Measurements from ENCODE around the gene CPXM1. TPM values are rescaled to one million over a fixed set of nuclear protein-coding genes. Genes with fewer than 3 reads are reported as not detected.
"Not testable (repeated sequence)": the region's sequence is repeated elsewhere in the genome, so short reads cannot be mapped to it uniquely, and the experiment has no call there.

CPXM1 gene
- total RNA-seq, 2 experiments from 2014 or later: 1.6 to 1.7 TPM

DNA sequence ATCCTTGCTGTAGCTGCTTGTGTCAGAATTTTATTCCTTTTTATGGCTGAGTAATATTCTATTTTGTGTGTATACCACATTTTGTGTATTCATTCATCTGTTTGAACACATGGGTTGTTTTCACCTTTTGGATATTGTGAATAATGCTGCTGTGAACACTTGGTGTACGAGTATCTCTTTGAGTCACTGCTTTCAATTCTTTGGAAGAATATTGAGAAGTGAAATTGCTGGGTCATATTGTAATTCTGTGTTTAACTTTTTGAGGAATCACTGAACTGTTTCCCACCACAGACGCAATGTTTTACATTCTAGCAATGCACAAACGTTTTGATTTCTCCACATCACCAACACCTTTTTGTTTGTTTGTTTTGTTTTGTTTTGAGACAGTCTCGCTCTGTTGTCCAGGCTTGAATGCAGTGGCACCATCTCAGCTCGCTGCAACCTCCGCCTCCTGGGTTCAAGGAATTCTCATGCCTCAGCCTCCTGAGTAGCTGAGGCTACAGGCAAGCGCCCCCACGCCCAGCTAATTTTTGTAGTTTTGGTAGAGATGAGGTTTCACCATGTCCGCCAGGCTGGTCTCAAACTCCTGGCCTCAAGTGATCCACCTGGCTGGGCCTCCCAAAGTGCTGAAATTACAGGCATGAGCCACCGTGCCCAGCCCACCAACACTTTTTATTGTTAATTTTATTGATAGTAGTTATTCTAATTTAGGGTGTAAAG is 21.7 kb downstream of the CPXM1 start:
- CTCF ChIA-PET: no interaction called here
- POLR2A ChIA-PET: no interaction called here

GRCh38 chr20:2775139-2775538 is 25.3 kb downstream of the CPXM1 start:
- ChIA-PET CTCF (no interaction called here), POLR2A (no interaction called here)

DNA sequence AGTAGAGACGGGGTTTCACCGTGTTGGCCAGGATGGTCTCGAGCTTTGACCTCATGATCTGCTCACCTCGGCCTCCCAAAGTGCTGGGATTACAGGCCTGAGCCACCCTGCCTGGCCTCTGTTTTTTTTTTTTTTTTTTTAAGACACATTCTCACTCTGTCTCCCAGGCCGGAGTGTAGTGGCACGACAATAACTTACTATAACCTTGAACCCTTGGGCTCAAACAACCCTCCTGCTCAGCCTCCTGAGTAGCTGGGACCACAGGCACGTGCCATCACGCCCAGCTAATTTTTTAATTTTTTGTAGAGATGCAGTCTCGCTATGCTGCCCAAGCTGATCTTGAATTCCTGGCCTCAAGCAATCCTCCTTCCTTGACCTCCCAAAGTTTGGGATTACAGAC is 26.6 kb downstream of the CPXM1 start:
- POLR2A ChIA-PET: interaction anchor here (0.7 kb wide), 1 partner anchor 24 kb away, joined by 6 read pairs; no protein-coding TSS in a partner anchor
- CTCF ChIA-PET: interaction anchor here (0.6 kb wide), 1 partner anchor 27 kb away, joined by 5 read pairs; the partner anchor contains the start of gene CPXM1

- ChIA-PET CTCF (no interaction called here), POLR2A (no interaction called here)
Observed at GRCh38 chr20:2771631-2772080, 28.8 kb downstream of the CPXM1 start.

GRCh38 chr20:2770091-2770490 is 30.3 kb downstream of the CPXM1 start:
- CTCF ChIA-PET: not testable (repeated sequence)

GRCh38 chr20:2768632-2769015 is 31.8 kb downstream of the CPXM1 start:
- ChIA-PET POLR2A (no interaction called here), CTCF (no interaction called here)

More at GRCh38 chr20:2770091-2770490, 30.3 kb downstream of the CPXM1 start:
- POLR2A ChIA-PET: not testable (repeated sequence)

- CTCF ChIA-PET: no interaction called here
- POLR2A ChIA-PET: no interaction called here
Observed at GRCh38 chr20:2767768-2768631, 32.4 kb downstream of the CPXM1 start.

DNA sequence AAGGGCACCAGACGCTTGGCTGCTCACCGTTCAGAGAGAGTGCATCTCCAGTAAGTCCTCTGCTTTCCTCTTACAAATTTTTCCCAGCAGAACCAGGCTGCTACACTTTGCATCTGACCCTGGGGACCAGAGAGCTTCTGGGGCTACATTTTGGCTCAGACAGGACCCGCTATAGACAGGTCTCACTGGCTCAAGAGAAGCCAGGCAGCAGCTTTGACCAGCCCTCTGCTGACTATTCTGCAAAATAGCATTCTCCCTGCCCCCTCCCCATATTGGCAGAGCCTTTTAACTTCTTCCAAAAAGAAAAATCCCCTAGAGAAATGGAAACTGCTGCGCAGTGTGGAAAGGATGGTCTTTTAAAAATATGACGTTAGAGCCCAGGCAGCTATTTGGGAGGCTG is 37.2 kb downstream of the CPXM1 start:
- ChIA-PET CTCF (interaction anchor here (1.8 kb wide), 1 partner anchor 19 kb away, joined by 5 read pairs; no protein-coding TSS in a partner anchor), POLR2A (no interaction called here)

DNA sequence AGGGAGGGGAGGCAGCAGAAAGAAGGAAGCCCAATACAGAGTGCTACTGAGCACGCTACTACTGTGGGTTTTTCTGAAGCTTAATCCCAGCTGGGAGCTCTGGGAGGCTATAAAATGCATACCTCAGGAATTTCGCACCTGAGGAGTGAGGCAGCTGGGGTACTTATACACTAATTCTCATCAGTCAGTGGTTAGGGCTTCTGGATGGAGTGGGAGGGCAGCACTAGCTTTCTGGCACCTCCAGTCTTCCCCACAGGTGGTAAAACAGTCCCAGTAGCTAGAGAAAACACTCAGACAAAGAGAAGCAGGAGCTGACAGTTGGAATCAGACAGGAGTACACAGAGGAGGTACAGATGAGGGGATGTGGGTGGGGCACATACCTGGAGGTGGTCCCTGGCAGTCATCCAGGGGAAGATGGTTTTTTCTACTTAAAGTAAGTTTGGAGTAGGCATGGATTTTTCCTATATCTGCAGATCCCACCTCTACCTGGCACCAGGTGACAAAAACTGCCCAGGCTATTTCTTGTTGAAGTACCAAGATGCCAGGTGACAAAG is 37.8 kb downstream of the CPXM1 start:
- ChIA-PET CTCF (interaction anchor here (1.8 kb wide), 1 partner anchor 19 kb away, joined by 5 read pairs; no protein-coding TSS in a partner anchor), POLR2A (no interaction called here)

GRCh38 chr20:2761885-2762284 is 38.5 kb downstream of the CPXM1 start:
- ChIA-PET CTCF (interaction anchor here (1.2 kb wide), 1 partner anchor 9 kb away, joined by 4 read pairs; no protein-coding TSS in a partner anchor), POLR2A (no interaction called here)

- CTCF ChIA-PET: interaction anchor here (0.6 to 1.2 kb wide), 2 partner anchors 8 to 950 kb away, joined by 3 to 4 read pairs; no protein-coding TSS in a partner anchor
- POLR2A ChIA-PET: no interaction called here
Observed at GRCh38 chr20:2760952-2761305, 39.5 kb downstream of the CPXM1 start.

DNA sequence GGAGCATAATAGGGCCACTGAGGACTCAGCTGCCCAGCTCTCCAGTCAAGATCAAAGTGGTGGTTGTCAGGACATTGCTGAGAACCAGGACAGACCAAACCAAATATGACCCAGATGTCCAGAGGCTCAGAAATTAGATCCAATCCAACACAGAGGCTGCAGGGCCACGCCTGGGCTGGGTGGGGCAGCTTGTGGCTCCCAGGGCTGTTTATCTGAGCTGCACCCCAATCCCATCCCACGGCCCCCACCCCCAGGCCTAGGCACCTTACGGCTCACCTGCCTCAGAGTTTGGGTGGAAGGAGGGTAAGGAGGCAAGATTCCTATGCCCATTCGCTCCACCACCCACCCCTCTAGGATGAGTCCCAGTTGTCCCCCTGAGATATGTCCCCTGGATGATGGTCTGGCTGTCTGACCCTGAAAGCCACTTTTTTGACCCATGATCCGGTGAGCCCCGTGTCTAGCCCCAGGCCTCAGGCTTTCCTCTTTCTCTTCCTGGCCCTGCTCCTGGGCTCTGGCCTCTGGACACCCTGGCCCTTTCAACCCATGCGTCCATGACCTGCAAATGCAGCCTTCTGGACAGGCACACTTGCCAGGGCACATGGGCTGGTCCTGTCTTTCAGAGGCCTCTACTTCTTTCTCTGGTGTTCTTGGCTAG is 40.0 kb downstream of the CPXM1 start:
- ChIA-PET CTCF (interaction anchor here (0.5 to 1.1 kb wide), 3 partner anchors 17 to 395 kb away, joined by 3 read pairs; no protein-coding TSS in a partner anchor), POLR2A (no interaction called here)

DNA sequence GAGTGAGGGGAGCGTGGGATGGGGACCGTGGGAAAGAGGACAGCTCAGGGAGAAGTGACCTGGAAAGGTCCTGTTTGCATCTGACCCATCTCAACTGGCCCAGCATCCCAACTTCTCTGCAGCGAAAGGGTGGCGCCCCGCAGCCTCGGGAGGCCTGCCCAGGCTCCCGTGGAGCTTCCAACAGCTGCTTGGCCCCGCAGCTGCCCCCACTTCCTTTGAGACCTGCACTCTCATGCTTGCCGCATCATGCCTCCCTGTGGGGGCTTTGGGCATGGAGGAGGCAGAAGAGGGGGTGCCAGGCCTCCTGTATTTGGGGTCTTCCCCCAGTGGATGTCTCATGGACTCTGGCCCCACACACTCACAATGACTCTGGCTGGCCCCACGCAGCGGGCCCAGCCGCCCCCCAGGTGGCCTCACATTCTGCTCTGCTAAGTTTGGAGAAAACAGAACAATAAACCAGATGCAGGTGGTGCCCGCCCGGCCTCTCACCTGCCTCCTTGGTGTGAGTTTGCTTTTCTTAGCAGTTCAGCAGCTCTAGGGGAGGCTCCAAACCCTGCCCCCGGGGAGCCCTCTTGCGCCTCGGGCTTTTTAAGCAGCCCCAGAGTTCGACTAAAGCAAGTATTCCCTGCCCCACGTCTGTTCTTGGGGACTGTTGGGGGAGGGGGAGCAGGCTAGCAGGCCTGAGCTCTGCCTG is 40.7 kb downstream of the CPXM1 start:
- ChIA-PET POLR2A (no interaction called here), CTCF (interaction anchor here (0.5 to 1.1 kb wide), 3 partner anchors 18 to 396 kb away, joined by 3 read pairs; no protein-coding TSS in a partner anchor)

GRCh38 chr20:2759143-2759542 is 41.3 kb downstream of the CPXM1 start:
- POLR2A ChIA-PET: no interaction called here
- CTCF ChIA-PET: interaction anchor here (1.1 kb wide), 1 partner anchor 34 kb away, joined by 3 read pairs; no protein-coding TSS in a partner anchor

GRCh38 chr20:2757969-2758368 is 42.5 kb downstream of the CPXM1 start:
- POLR2A ChIA-PET: no interaction called here
- CTCF ChIA-PET: no interaction called here

DNA sequence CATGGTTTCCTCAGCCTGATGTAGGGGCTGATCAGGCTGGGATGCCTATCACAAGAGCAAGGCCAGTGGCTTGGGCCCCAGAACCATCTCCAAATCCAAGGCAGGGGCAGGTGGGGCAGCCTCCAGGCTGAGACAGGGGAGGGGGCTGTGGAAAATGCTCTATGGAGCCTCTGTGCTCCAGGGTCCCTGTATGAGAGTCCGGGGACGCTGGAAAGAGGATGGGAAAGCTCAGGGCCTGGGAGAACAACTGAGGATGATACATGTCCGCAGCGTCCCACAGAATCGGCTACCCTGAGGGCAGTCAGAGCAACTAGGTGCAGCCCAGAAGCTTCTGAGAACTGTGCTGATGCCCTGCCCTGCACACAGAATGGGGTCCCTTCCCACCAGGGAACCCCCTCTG is 43.4 kb downstream of the CPXM1 start:
- CTCF ChIA-PET: no interaction called here
- POLR2A ChIA-PET: no interaction called here

DNA sequence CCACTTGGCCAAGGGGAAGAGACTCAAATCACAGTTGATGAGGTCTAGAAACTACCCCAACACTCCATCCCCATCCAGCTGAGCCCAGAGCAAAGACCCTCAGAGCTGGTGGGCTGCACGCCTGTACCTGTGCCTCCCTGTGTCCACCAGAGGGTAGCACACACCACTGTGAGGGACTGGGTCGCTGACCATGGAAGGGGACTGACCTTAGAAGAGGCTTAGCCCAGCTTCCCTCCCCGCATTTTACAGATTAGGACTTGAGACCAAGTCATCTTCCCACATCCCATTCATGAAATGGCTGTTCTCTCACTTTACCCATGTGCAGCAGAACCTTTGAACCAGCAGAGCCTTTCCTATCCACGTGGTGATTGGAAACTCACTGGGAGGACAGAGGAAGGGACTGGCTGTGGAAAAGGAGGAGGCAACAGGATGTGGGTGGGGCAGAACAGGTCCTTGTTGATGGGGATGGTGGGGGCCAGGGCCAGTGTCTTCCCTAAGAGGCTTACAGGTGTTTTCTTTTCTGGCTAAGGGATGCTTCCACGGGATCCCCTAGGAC is 44.3 kb downstream of the CPXM1 start:
- POLR2A ChIA-PET: no interaction called here
- CTCF ChIA-PET: interaction anchor here (0.6 to 1.7 kb wide), 3 partner anchors 12 to 38 kb away, joined by 4 to 6 read pairs (median 4); no protein-coding TSS in a partner anchor

- CTCF ChIA-PET: interaction anchor here (0.6 to 1.7 kb wide), 3 partner anchors 12 to 38 kb away, joined by 4 to 6 read pairs (median 4); no protein-coding TSS in a partner anchor
- POLR2A ChIA-PET: no interaction called here
Observed at GRCh38 chr20:2755451-2756055, 44.9 kb downstream of the CPXM1 start.
